ENCODE data around the gene BCR. TPM values are rescaled to one million over a fixed set of nuclear protein-coding genes. Genes with fewer than 3 reads are reported as not detected.

Gene BCR
- total and polyA plus RNA-seq, 2 of the 13 experiments (the other 11 are each of a cell fraction or from before 2014, with no cell fraction given): 19.9 to 33.6 TPM

- TF ChIP-seq ZFP90 (CRISPR knock-in tag; IDR thresholded peaks at IDR 0.05; ENCODE audit: borderline replicate concordance): no peak
- no peak for TF ChIP-seq ZNF512 (CRISPR knock-in tag; IDR thresholded peaks at IDR 0.05)
- no peak for TF ChIP-seq REL (CRISPR knock-in tag; conservative IDR thresholded peaks at IDR 0.05)
- TF ChIP-seq NCOA5 (CRISPR knock-in tag; IDR thresholded peaks at IDR 0.05): no peak
- no peak for TF ChIP-seq NBN (conservative IDR thresholded peaks at IDR 0.05)
- TF ChIP-seq RAD21 (CRISPR knock-in tag; IDR thresholded peaks at IDR 0.05): no peak
- no peak for TF ChIP-seq MAF1 (CRISPR knock-in tag; IDR thresholded peaks at IDR 0.05; ENCODE audit: borderline replicate concordance)
- TF ChIP-seq ZNF296 (CRISPR knock-in tag; conservative IDR thresholded peaks at IDR 0.05): no peak
- no peak for TF ChIP-seq KDM5A (IDR thresholded peaks at IDR 0.05; ENCODE audit: borderline replicate concordance, low read length)
- TF ChIP-seq JARID2 (CRISPR knock-in tag; IDR thresholded peaks at IDR 0.05; ENCODE audit: insufficient replicate concordance): no peak
- TF ChIP-seq IRF9 (CRISPR knock-in tag; IDR thresholded peaks at IDR 0.05; ENCODE audit: borderline replicate concordance): 0 out of 2 replicates have a peak, but pooled peaks have one; percentile 65
- TF ChIP-seq ZNF616 (CRISPR knock-in tag; IDR thresholded peaks at IDR 0.05; ENCODE audit: low read depth): no peak
- TF ChIP-seq RXRB (CRISPR knock-in tag; IDR thresholded peaks at IDR 0.05; ENCODE audit: borderline replicate concordance): peak; percentile 66
- no peak for TF ChIP-seq ZNF367 (CRISPR knock-in tag; IDR thresholded peaks at IDR 0.05; ENCODE audit: borderline replicate concordance)
- TF ChIP-seq ZNF781 (CRISPR knock-in tag; IDR thresholded peaks at IDR 0.05; ENCODE audit: borderline replicate concordance, not compliant biosample characterization): no peak
- no peak; the same call in 1 of the 2 replicates for TF ChIP-seq REPIN1 (CRISPR knock-in tag; IDR thresholded peaks at IDR 0.05; ENCODE audit: borderline replicate concordance, low read depth)
- no peak for TF ChIP-seq ZNF280B (CRISPR knock-in tag; IDR thresholded peaks at IDR 0.05; ENCODE audit: borderline replicate concordance)
- TF ChIP-seq, protein P1, sequence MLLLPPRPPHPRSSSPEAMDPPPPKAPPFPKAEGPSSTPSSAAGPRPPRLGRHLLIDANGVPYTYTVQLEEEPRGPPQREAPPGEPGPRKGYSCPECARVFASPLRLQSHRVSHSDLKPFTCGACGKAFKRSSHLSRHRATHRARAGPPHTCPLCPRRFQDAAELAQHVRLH (CRISPR knock-in tag; IDR thresholded peaks at IDR 0.05; ENCODE audit: borderline replicate concordance, low read depth): 0 out of 2 replicates have a peak, but pooled peaks have one; percentile 44
Measured at GRCh38 chr22:23246982-23247766, 66.9 kb downstream of the BCR start (continued).
